H4 (cell line): ENCODE measurements around the gene IL15. TPM values are rescaled to one million over a fixed set of nuclear protein-coding genes. Genes with fewer than 3 reads are reported as not detected.
"Not testable (repeated sequence)": the region's sequence is repeated elsewhere in the genome, so short reads cannot be mapped to it uniquely, and the experiment has no call there.

Source experiments
- DNase-seq: peaks from one replicate; pipeline ENCODE4 v3.0.0-alpha.2; 2015; ENCODE audit warnings: low spot score
- total RNA-seq: library from RNA; depleted of rRNA; stranded (reverse); fragments of >200 nt; shearing (Covaris generic); gene quantifications from 2 replicates; pipeline ENCODE4 v1.2.3, GENCODE V29; 2014

IL15 gene
- total RNA-seq, 1 experiment from 2014 or later = 12.0 TPM

GRCh38 chr4:141646969-141647368 lies 10.6 kb downstream of the IL15 start:
- no peak for DNase-seq

- DNase-seq = no peak
Observed at GRCh38 chr4:141647966-141648365, 11.6 kb downstream of the IL15 start.

GRCh38 chr4:141652161-141652778 lies 15.9 kb downstream of the IL15 start:
- DNase-seq = peak; percentile 85

- peak; percentile 50 for DNase-seq
Observed at GRCh38 chr4:141654098-141654497, 17.7 kb downstream of the IL15 start.

GRCh38 chr4:141656031-141656430 lies 19.6 kb downstream of the IL15 start:
- no peak for DNase-seq

DNA sequence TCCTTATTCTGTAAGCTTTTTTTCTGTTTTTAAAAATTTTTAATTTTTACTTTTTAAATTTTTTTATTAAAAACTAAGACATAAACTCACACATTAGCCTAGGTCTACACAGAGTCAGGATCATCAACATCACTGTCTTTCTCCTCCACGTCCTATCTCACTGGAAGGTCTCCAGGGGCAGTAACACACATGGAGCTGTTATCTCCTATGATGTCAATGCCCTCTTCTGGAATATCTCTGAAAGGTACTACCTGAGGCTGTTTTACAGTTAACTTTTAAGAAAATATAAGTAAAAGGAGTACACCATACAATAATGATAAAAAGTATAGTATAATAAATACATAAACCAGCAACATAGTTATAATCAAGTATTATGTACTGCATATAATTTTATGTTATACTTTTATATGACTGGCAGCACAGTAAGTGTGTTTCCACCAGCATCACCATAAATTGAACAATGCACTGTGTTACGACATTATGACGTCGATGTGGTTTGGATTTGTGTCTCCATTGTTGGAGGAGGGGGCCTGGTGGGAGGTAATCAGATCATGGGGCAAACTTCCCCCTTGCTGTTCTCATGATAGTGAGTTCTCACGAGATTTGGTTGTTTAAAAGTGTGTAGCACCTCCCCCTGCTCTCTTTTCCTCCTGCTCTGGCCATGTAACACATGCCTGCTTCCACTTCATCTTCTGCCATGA lies 21.3 kb downstream of the IL15 start:
- DNase-seq = no peak

GRCh38 chr4:141658309-141658708 lies 21.9 kb downstream of the IL15 start:
- no peak for DNase-seq

DNA sequence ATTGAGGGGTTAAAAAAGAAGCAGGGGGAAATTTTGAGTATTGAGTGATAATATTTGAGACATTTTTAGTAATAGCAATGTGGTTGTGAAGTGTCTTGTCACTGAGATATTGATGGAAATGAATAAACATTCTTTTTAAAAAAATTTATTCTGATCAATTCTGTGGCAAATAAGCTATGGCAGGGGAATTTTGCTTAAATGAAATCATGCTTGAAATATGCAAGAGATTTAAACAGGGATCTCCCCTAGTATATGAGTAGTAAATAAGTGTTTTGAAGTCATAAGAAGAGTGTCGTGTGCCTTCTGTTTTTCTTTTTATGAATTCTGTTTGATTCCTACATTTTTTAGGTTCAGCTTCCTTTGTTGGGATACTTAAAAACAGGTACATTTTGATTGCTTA lies 23.2 kb downstream of the IL15 start:
- no peak for DNase-seq

DNA sequence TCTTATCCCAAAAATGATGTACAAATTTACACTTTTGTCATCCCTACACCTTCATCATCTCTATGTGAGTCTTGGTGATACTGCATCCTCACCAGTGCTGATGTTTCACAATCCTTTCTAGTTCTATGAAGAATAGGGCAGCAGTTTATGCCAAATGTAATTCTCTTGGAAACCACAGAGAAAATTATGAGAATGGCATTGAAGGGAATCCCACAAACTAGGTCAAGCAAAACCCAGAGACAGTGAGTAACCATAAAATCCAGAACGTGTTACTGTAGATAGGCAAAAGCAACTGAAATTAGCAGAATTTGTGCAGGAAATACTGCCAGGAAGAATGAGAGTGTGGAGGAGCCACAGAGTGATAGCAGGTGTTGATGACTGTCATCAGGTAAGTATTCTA lies 24.5 kb downstream of the IL15 start:
- peak; percentile 15 for DNase-seq

DNA sequence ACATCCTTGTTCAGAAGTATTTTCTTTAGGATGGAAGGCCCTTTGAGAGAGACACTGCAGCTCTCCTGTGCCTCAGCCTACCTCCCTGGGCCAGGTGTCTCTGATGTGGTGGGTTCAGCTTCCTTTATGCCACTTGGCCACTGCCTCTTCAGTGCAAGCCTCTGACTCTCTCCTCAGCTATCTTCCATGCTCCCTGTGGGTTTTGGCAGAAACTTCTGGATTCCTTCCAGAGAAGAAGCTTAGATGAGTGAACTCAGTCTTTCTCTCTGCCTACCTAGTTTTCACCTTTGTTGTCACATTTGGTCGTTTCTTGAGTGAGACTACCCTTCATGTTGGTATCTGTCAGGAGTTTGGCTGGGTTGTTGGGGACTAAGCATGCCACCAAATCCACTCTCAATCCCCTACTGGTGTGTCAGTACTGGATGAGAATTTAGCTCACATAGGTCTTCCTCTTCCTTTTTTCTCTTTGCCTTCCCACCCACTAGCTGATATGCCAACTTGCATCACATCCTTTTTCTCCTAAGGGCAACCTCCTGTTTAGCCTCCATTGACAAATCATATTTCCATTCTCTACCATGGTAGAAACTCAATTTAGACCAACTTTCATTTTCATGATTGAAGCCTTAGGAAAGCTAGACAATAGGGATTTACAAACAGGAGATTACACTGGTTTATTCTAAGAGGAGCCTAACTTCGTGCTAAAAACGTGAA lies 32.0 kb downstream of the IL15 start:
- DNase-seq = no peak

GRCh38 chr4:141669501-141669900 lies 33.1 kb downstream of the IL15 start:
- DNase-seq = no peak

DNA sequence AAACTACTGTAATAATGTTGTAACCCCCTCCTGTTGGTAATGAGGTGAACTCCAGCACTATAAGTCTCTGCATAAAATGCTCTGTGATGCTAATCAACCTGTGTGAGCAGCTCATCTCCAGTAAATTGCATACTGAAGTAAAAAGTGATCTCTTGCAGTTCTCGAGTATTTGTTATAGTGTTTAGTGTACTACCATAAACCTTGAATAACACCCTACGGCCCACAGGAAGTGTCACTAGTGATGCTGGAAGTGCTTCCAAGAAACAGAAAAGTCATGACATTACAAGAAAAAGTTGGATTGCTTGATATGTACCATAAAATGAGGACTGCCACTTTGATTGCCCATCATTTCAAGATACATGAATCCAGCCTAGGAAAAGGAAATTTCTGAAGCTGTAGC lies 39.0 kb downstream of the IL15 start:
- no peak for DNase-seq

GRCh38 chr4:141676087-141676670 lies 39.8 kb downstream of the IL15 start:
- DNase-seq = no peak

DNA sequence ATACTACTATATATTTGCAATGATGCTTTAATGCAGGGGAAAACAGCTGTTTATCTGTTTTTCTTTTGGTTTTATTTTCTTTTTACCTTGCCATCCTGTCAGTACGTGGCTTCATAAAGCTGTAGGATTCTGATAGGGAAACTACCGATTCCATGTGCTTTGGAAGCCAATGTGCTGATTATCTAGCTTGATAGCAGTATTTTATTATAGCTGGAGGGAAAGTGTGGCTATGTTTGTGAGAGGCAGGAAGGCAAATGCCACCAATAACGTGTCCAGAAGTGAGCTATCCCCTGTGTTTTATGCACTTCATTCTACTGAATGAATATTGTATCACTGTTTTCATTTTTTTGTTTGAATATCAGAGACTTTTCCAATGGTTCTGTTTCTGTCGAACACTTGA lies 43.7 kb downstream of the IL15 start:
- DNase-seq = no peak

DNA sequence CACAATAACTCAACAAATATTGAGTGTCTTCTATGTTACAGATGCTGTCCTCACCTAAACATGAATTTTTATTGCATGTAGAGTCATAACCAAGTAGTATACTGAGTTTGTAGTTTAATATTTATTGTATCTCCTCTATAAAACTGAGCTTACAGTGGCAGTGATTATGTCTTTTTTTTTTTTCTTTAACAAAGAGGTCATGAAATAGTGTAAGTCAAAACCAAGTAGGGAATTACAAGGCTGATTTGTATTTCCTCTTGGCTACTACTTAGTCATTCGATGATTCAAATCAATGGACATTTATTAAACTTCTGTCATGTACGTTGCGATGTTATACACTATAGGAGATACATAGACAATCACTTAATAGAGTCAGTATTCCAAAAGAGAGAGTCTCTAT lies 48.4 kb downstream of the IL15 start:
- no peak for DNase-seq

DNA sequence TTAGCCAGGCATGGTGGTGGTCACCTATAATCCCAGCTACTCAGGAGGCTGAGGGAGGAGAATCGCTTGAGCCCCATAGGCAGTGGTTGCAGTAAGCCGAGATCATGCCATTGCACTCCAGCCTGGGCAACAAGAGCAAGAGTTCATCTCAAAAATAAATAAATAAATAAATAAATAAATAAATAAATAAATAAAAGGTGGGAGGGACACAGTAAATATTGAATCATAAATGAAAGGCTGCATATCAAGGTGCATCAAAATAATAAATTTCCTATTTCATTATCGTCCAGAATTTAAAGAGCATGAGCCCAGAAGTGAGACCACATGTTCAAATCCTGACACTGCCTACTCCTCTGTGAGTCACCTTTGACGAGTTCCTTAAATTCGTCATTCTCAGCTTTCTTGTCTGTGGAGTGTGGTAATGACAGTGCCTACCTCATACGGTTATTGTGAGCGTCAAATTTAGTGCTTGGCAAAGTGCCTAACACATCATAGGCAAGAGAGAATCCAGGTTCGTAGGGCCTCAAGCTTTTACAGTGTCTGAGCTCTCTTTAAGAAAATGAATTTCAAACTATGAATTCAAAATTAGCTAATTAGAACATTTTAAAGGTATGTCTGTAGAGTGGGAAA lies 49.9 kb downstream of the IL15 start:
- DNase-seq = peak; percentile 58

- no peak for DNase-seq
Observed at GRCh38 chr4:141686879-141687278, 50.5 kb downstream of the IL15 start.

- DNase-seq = not testable (repeated sequence)
Observed at GRCh38 chr4:141689726-141690296, 53.4 kb downstream of the IL15 start.

GRCh38 chr4:141691247-141691646 lies 54.9 kb downstream of the IL15 start:
- not testable (repeated sequence) for DNase-seq

DNA sequence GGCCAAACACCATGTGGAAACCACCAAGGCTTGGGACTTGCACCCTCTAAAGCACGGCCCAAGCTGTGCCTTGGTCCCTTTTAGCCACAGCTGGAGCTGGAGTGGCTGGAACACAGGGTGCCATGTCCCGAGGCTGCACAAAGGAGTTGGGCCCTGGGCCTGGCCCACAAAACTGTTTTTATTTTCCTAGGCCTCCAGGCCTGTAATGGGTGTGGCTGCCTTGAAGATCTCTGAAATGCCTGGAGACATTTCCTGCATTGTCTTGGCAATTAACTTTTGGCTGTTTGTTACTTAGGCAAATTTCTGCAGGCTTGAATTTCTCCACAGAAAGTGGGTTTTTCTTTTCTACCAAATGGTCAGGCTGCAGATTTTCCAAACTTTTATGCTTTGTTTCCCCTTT lies 55.7 kb downstream of the IL15 start:
- no peak for DNase-seq

DNA sequence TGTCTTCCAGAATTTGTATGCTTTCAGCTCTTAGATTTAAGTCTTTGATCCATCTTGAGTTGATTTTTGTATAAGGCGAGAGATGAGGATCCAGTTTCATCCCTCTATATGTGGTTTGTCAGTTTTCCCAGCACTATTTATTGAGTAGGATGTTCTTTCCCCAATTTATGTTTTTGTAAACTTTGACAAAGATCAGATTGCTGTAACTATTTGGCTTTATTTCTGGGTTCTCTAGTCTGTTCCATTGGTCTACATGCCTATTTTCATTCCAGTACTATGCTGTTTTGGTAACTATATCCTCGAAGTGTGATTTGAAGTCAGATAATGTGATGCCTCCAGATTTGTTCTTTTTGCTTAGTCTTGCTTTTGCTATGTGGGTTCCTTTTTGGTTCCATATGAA lies 60.7 kb downstream of the IL15 start:
- no peak for DNase-seq
